GM19324 (cell line): Measurements from ENCODE around the gene SLC25A13.

Experiments
- ATAC-seq: cut with Tn5 transposase; IDR thresholded peaks from one replicate; pipeline ENCODE4 v1.9.1; 2021; ENCODE audit warnings: mild to moderate bottlenecking, moderate library complexity; ENCODE audit not compliant: unreplicated experiment, low FRiP score

SLC25A13 gene

DNA sequence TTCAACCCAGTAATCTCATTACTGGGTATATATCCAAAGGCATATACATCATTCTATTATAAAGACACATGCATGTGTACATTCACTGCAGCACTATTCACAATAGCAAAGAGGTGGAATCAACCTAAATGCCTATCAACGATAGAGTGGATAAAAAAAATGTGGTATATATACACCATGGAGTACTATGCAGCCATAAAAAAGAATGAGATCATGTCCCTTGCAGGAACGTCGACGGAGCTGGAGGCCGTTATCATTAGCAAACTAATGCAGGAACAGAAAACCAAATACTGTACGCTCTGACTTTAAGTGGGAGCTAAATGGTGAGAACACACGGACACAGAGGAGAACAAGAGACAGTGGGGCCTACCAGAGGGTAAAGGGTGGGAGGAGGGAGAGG is 105.5 kb downstream of the SLC25A13 start:
- ATAC-seq, result no peak

DNA sequence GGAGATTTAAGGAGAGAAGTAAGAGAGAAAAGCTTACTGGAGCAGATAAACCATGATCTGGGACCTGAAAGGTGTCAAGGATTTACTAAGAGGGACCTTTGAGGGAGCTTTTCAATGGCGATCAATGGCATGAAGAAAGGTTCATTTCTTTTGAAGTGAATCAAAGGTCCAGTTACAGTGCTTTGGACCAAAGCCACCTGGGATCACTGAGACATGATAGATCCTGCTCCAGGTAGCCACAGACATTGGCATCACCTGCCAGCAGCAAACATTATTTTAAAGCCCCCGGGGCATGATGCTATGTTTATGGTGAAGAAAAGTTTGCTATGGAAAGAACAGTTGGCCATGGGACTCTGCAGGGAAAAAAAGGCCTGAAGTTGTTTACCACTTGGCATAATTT is 109.4 kb downstream of the SLC25A13 start:
- no peak for ATAC-seq

DNA sequence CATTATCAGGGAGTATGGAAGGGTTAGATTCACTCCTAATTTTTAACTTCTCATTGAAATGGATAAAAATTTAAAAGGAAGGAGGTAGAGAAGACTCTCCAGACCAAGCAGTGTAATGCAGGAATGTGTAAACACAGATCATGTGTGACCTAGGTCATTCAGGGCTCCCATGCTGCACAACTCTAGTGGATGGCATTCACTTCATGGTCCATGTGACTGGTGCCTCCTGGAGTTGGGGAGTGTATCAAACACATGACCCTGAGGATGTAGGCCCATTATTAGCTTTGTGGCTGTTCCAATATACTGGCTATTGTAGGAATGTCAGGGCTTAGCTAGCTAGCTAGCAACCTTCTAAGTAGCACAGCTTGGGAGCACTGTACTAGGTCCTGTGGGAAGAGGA is 109.9 kb downstream of the SLC25A13 start:
- ATAC-seq, result no peak

DNA sequence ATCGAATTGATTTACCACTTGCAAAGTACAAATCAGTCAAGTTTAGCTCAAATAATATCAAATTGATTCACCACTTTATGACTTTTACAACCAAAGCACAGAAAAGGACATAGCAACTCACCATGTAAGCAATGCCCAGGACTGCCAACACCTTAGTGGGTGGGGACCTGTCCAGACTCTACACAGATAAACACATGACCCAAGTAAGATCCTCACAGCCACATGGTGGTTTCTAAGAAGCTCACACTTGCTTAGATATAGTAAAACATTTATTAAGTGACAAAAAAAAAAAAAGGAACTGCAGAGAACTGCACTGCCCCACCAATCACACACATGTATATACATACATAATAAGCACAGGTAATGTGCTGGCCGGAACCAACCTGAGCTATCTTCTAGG is 116.2 kb downstream of the SLC25A13 start:
- no peak for ATAC-seq

DNA sequence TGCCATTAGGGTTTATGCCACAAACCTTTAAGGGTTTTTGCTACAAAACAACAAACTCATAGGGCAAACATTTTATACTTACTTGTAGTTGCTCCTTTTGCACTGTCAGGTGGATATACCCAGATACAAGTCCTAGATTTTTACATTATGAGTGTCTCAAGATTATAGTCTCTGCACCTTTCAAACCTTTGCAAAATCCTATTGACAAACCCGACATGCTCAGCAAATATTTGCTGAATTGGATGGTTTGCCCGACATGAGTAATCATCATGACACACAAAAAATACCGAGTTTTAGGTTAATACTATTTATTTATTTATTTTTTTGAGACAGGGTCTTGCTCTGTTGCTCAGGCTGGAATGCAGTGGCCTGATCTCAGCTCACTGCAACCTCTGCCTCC is 117.3 kb downstream of the SLC25A13 start:
- ATAC-seq, result no peak

DNA sequence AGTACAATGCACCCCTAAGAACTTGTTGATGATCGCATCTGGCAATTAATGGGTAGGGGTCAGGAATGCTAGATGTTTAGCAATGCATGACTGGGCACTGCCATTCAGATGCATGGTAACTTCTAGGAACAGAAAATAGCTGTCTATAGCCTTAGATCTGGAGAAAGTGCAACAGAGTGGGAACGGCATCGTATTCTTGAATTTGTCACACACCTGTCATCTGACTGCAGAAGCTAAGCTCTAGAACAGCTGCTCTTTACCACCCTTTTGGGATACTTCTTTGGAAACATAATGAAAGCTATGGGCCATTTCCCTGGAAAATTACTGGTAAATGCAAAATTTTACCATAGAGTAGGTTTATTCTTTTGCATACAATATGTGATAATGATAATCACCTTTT is 118.1 kb downstream of the SLC25A13 start:
- ATAC-seq, result no peak

DNA sequence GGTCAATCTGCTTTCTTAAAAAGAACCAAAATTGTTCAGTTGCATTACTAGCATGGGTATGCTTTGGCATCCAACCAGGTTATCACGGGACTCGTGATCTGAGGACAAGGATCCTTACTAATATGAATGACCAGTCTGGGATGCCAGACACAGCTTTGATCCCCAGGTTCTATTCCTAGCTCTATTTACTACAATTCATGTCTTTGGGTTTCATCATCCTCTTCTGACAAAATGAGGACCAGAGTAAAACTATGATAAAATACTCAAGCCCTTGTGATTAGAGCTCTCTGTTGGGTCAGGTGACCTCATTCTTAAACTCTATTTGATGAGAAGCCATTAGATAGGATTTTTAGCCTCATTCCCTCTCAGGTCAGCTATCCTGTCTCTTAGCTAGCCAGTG is 119.8 kb downstream of the SLC25A13 start:
- no peak for ATAC-seq

DNA sequence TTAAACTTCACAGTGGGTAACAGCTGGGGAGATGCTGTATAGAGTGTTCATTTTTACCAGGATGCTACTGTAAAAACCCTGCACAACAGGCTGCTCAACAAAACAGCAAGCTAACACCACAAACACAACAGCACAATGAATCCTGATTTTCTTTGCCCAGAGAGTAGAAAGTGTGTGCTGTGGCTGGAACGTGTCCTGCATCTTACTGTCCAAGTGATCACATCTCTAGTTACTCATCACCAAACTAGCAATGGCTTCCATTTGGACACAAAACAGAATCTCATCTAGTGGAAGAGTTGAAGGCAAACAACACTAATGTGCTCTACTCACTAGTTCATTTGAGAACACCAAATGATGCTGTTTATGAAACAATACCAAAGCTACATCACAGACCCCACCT is 121.2 kb downstream of the SLC25A13 start:
- ATAC-seq, result no peak

DNA sequence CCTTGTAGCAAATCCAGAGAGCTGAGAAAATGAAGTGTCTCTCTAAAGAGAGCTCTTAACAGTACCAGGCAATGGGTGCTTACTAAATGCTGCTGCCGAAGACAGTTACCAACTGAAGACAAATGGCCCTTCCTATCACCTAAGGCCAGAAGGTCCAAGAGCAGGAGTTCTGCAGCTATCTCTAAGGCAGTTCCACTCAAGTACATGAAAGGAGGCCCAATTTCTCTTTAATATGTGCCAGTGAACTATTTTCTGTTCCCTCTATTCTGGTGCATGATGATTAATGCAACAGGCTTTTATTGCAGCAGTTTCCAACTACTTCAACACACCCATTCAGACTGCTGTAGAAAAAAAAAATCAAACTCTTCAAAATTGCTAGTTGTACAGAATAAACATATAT is 122.5 kb downstream of the SLC25A13 start:
- ATAC-seq, result no peak

DNA sequence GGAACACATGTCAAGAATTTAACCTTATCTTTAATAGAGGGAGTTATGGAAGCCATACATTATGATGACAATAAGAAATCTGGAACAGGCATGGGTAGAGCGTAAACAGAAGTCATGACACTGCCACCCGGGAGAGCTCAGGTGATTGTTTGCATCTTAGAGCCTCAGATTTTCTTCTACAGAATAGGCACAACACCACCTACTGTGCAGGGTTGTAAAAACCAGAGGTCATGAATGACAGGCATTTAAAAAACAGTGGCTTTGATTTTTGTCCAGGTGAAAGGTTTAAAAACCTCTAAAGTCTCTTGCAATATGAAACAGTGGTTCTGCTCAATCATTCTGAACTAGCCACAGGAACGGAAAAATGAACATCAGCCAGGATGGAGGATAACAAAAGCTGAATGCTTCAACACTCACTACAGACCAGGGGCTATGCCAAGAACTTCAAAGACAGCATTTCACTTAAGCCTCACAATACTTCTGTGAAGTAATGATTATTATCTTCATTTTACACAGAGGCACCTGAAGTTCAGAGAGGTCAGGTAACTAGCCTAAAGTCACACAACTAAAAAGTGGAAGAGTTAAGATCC is 123.8 kb downstream of the SLC25A13 start:
- no peak for ATAC-seq

DNA sequence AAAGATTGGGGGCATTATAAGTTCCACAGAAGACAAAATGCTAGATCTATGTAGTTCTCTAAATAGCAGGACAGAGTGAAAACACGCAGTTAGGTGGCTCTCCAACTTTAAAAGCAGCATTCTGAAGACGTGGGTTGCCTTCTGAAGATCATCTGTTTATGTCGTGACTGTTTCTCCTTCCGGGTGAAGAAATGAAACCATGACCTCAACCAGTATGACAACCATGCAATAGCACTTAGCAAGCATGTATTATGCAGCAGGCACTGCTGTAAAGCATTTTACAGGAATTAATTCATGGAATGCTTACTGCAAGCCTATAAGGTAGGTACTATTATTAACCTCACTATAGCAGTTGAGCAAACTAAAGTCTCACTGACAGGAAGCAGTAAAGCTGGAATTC is 125.2 kb downstream of the SLC25A13 start:
- ATAC-seq, result no peak

DNA sequence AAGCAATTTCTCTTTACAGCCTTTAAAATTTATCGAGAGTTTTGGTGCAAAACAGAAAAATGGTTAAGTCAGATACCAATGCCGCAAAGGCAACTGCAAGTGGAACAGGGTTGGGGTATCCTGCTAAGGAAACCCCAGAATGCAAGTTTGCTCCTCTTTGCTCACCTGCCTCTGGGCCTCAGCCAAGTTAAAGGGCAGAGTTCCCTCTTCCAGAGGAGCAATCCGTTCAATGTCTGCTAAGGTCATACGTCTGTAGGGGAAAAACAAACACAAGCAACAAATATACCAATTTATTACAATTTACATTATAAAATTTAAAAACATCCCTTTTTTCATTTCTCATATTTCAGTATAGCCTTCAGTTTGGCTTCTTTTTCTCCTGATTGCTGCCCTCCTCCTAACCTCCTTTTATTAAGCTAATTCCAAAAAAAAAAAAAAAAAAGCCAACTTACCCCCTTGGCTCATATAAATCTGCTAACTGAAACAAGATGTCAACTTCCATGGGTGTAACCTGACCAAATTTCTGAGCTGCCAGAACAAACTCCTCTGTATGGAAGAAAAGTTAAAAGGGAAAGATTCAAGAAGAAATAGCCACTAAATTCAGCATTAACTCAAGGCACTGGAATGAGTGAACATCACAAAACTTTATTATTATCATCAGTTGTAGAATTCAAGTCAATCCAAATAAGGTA is 132.6 kb downstream of the SLC25A13 start:
- ATAC-seq, result no peak

DNA sequence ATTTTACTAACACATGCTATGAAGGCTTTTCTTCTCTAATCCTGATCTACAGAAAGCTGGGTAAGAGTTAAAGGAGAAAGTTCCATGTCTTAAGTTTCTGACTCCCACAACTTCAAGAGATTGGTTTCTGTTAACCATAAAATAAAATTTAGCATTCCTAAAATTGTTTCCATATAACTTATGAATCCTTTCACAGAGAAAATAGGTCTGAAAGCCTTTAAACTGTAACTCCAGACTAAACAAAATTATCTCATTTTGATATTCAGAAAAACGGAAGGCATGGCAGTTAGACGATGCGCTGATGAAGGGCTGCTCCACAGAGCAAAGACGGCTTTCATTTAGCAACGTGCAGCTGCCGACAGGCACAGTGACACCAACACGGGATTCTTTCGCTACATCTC is 133.3 kb downstream of the SLC25A13 start:
- no peak for ATAC-seq

DNA sequence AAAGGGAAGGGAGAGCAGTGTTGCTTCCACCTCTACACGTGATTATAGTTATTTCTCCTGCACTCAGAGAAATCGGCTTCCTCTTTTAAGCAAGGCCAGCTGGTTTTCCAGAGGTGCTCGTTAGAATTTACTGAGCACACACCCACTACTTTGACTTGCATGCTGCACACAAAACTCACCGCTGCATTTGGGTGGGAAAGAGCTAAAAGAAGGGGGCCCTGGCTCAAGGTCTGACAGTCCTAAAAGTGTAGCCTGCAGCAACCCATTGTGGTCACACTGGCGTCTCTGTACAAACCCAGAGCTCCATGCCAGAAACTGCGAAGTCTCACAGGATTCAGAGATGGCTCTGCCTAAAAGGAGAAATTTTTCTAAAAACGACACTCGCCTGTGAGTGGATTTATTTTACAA is 133.7 kb downstream of the SLC25A13 start:
- no peak for ATAC-seq

DNA sequence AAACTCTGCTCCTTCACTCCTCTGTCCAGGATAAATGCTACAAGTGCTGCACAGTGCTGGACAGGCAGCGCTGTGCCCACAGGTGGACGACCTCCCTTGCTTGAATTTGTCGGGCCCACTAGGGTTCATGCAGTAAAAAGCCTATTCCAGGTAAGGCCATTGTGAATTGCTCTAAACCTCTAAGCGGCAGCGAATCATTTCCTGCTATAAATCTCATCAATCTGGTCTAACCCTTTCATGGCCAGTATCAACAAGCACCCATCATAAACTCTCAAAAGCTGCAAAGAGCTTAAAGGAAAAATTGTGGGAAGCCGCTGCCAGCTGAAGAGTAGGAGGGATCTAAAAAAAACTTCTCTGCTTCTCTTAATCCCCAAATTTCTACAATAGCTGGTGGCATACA is 134.2 kb downstream of the SLC25A13 start:
- ATAC-seq, result no peak

DNA sequence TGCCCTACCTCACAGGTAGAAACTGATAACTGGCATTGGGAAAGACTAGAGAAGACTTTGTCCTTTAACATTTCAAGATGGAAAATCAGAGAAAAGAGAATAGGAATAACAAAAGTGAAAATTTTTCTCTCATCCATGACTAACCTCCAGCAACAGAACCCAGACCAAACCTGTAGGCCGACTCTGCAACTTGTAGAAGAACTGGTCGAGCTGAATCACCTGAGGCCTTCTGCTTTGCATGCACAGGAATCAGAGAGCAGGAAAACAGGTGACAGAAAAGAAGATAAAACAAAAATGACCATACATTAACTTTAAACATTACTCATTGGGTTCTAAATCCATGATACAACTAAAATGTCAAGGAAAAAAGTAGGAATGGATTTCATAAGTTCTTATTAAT is 137.1 kb downstream of the SLC25A13 start:
- ATAC-seq, result no peak

DNA sequence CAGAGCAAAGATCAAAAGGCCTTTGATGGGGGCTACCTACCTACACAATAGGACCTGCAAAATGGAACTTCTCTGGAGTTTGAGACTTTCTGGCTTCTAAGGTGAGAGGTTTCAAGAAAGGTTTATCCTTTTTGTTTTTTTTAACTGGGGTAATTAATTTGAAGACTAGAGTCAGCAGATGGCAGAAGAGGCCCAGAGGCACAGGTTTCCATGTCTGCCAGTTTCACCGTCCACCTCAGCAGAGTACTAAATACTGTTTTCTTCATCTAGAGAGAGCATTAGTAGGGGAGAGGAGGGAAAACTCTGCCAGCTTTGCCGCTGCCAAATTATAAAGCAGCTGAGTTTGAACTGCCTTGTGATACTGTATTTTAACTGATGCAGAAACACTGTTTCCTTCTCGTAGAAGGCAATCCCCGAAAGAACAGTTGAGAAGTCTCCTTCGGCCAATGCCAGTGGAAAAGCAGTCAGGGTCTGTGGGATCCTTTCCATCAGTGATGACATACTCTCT is 138.7 kb downstream of the SLC25A13 start:
- no peak for ATAC-seq

DNA sequence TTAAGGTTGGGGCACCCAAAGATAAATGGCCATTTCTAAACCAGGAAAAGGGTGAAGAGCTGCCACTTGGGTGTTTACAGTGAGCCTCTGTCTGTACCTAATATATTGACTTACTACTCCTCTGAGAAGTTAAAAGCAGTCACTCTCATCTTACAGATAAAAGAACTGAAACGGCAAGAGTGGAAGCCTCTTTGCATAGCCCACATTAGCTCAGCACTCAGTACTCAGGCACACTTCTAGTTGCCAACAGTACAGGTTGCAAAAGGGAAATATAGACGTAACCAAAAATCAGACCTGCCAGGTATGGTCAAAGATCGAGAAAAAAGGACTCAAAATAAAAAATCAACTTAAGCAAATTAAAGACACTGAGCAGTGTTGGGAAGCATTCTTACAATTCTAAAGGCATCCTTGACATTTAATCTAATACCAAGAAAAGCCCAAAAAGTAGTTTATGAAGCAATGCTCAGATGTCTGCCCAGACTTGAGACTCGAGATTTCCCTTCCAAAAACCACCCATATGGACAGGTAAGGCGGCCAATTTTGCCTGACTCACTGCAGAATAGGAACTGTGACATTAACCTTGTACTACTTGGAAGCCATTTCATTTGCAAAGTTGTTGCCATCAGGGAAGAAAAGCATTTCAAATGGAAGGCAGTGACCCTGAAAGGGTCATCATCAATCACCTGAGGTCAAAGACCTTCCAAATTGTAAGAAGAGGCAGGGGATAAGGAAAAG is 139.3 kb downstream of the SLC25A13 start:
- ATAC-seq, result peak; percentile 97

DNA sequence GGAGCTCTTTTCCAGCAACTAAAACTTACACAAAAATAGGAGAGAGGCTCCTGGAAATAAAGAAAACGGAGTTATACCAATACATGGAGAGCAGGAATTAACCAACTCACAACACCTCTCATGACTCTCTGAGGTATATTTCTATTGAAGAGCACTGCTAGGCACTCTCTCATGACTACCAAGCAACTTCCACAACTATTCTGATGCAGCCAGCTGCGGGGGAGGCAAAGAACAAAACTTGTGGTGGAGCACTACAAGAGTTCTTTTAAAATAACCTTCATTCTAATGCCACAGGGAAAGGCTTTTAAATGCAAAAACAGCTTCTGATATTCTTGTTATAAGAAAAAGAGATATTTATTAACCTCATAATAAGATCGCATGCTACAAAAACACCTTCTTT is 140.7 kb downstream of the SLC25A13 start:
- ATAC-seq, result no peak

DNA sequence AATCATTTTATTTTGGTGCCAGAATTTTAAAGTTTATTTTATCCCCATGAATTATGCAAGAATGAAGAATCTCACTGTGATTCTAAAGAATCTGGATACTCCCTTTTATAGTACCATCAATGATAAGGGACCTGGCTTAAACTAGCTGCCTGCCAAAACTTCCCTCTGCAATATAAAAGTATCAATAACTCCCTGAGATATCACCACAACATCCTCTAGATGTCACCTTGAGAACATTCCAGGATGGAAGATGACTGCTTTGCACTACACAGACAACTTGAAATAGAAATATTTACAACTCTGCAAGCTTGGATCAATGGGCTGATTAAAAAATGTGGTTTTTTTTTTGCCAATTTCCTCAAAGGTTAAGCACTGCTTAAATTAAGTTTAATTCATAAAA is 142.1 kb downstream of the SLC25A13 start:
- no peak for ATAC-seq

DNA sequence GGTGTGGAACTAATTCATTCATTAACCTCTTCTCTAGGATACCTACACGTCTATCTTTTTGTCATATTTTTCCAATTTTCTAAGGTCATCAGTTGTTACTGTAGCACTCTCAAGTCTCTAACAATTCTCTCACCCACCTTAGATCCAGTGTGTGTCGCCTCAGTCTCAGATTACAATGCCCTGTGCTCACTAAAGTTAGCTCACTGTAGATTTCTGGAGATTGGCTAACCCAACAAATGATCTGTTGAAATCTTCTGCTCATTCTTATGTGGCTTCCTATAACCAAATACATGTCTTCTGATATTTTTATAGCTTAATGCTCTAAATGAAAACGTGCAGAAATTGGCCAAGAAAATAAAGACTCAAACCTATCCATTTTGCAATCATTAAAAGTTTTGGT is 142.6 kb downstream of the SLC25A13 start:
- no peak for ATAC-seq

DNA sequence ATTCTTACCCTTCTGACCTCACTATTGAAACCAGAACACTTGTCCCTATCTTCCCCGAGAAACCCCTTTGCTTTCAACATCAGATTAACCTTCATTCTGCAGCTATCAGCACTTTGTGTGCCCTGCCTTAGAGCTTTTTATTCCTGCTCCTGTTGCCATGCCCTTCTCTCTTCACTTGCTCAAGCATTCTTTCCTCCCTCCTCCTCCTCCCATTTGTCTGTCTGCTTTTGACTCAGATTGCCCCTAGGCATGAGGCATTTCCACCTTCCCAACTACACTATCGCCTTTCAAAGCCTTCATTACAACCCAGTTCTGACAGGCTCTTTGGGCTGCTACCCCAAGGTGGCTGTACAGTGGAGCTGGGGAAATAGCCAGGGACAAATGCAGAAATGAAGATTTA is 143.3 kb downstream of the SLC25A13 start:
- ATAC-seq, result no peak
